ENCODE results near the gene PANK3. TPM values are rescaled to one million over a fixed set of nuclear protein-coding genes. Genes with fewer than 3 reads are reported as not detected.
A peak's percentile ranks its signal among the peaks of the same experiment; 100 is the strongest.

PANK3 gene
- total RNA-seq: 55.1 and 71.7 TPM in 2 replicates

GRCh38 chr5:168578538-168579487 lies at the start of gene PANK3:
TSS of gene PANK3 (minus strand) at chr5:168579368. CDS start at chr5:168579283, 85 bp downstream.
- peak within 1 kb of the TSS; percentile 98 for H3K4me3 ChIP-seq (ENCODE audit: low read depth, low read length)
- DNase-seq (ENCODE audit: low read depth): peak; percentile 30
- TF ChIP-seq, protein P1, sequence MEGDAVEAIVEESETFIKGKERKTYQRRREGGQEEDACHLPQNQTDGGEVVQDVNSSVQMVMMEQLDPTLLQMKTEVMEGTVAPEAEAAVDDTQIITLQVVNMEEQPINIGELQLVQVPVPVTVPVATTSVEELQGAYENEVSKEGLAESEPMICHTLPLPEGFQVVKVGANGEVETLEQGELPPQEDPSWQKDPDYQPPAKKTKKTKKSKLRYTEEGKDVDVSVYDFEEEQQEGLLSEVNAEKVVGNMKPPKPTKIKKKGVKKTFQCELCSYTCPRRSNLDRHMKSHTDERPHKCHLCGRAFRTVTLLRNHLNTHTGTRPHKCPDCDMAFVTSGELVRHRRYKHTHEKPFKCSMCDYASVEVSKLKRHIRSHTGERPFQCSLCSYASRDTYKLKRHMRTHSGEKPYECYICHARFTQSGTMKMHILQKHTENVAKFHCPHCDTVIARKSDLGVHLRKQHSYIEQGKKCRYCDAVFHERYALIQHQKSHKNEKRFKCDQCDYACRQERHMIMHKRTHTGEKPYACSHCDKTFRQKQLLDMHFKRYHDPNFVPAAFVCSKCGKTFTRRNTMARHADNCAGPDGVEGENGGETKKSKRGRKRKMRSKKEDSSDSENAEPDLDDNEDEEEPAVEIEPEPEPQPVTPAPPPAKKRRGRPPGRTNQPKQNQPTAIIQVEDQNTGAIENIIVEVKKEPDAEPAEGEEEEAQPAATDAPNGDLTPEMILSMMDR (IDR thresholded peaks at IDR 0.05; ENCODE audit: insufficient read depth, low read depth, low read length): no peak

- TF ChIP-seq, protein P1 (IDR thresholded peaks at IDR 0.05; ENCODE audit: insufficient read depth, low read depth, low read length): no peak
- H3K4me3 ChIP-seq (ENCODE audit: low read depth, low read length): no peak overlapping the region
- peak; percentile 38 for DNase-seq (ENCODE audit: low read depth)
Measured at GRCh38 chr5:168624850-168625364, 45.7 kb upstream of the PANK3 start.

GRCh38 chr5:168620807-168621206 lies 41.6 kb upstream of the PANK3 start:
- TF ChIP-seq, protein P1 (IDR thresholded peaks at IDR 0.05; ENCODE audit: insufficient read depth, low read depth, low read length): no peak
- H3K4me3 ChIP-seq (ENCODE audit: low read depth, low read length): no peak overlapping the region
- DNase-seq (ENCODE audit: low read depth): no peak

GRCh38 chr5:168614661-168615060 lies 35.5 kb upstream of the PANK3 start:
- DNase-seq (ENCODE audit: low read depth): no peak
- TF ChIP-seq, protein P1 (IDR thresholded peaks at IDR 0.05; ENCODE audit: insufficient read depth, low read depth, low read length): no peak
- no peak overlapping the region for H3K4me3 ChIP-seq (ENCODE audit: low read depth, low read length)

DNA sequence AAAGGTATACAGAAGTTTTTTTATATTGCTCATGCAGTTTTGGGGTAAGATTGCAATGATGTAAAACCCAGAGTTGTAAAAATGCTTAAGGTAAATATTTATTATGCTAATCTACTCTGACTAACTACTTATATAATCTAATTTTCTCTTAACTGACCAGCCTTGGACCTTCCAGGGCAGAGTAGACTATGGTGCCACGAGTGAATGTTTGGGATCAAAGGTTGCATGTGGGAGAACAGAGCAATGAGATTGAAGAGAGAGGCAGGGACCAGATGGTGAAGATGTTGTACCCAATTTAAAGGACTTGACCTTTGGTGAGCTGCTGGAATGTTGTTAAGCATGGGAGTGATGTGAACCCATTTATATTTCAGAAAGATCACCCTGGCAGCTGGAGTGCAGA lies 34.8 kb upstream of the PANK3 start:
- DNase-seq (ENCODE audit: low read depth): no peak
- TF ChIP-seq, protein P1 (IDR thresholded peaks at IDR 0.05; ENCODE audit: insufficient read depth, low read depth, low read length): no peak

GRCh38 chr5:168613396-168613795 lies 34.2 kb upstream of the PANK3 start:
- no peak for DNase-seq (ENCODE audit: low read depth)
- H3K4me3 ChIP-seq (ENCODE audit: low read depth, low read length): no peak overlapping the region
- TF ChIP-seq, protein P1 (IDR thresholded peaks at IDR 0.05; ENCODE audit: insufficient read depth, low read depth, low read length): no peak

More for the DNA sequence above, 34.8 kb upstream of the PANK3 start:
- no peak overlapping the region for H3K4me3 ChIP-seq (ENCODE audit: low read depth, low read length)
